Activated CD4-positive, alpha-beta memory T cell treated with anti-CD3 and anti-CD28 coated beads, Interleukin-2, amount 10 ng/mL, durations not matched to agents 7 days and 5 days (primary cell): Measurements from ENCODE around the gene CD209. TPM values are rescaled to one million over a fixed set of nuclear protein-coding genes. Genes with fewer than 3 reads are reported as not detected.

ENCODE experiments used
- CTCF ChIA-PET: fragments of 350-600 bp; sonication (Branson Sonifier 250); formaldehyde crosslinking; loops from one replicate; lab custom pipeline; 2021; ENCODE audit warnings: antibody characterized with exemption, inconsistent platforms; lab: Charles Lee
- POLR2A ChIA-PET: fragments of 350-600 bp; sonication (Branson Sonifier 250); formaldehyde crosslinking; loops from one replicate; lab custom pipeline; 2021; ENCODE audit warnings: antibody characterized with exemption; lab: Charles Lee
- DNase-seq: peaks from one replicate; pipeline ENCODE4 v3.0.0-alpha.2; 2020
- H3K27ac Mint-ChIP-seq: one replicate; pipeline ENCODE4 v1.8.0; 2021; ENCODE audit warnings: mild to moderate bottlenecking, mixed read lengths
- H3K27me3 Mint-ChIP-seq: one replicate; pipeline ENCODE4 v1.8.0; 2021; ENCODE audit warnings: mixed read lengths
- H3K36me3 Mint-ChIP-seq: one replicate; pipeline ENCODE4 v1.8.0; 2021; ENCODE audit warnings: low read depth, mixed read lengths
- H3K4me1 Mint-ChIP-seq: one replicate; pipeline ENCODE4 v1.8.0; 2021; ENCODE audit warnings: mixed read lengths
- H3K4me3 Mint-ChIP-seq: one replicate; pipeline ENCODE4 v1.8.0; 2021; ENCODE audit warnings: mild to moderate bottlenecking, mixed read lengths
- H3K9me3 Mint-ChIP-seq: one replicate; pipeline ENCODE4 v1.8.0; 2021; ENCODE audit warnings: mixed read lengths
- total RNA-seq, 2 experiments: library from RNA; stranded (reverse); gene quantifications; one replicate each; pipeline ENCODE4 v1.2.3, GENCODE V29; 2021

Gene CD209
- total RNA-seq, 2 experiments from 2014 or later, result not detected

DNA sequence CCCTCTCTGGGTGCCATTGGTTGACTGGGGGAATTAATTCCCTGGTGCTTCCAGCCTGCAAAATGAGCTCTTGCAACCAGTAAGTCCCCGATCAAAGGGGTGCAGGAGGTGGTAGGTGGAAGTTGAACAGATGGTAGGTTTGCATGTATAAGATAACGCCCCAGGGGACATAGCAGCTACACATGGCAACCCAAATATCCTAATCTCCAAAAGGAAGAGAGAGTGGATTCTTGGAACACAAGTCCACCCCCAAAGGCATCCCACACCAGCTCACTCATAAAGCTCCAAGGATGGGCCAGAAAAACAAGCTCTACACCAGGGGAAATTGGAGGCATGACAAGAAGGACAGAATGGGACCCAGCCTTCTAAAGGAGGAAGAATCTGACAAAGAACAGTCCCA, 4.8 kb downstream of the CD209 start:
- Mint-ChIP-seq H3K4me3 (no peak overlapping the region), H3K27me3 (peaks cover 9% of the 10 kb centered on the region), H3K9me3 (no peaks in the 10 kb centered on the region), H3K4me1 (no peaks in the 10 kb centered on the region), H3K36me3 (no peaks in the 10 kb centered on the region), H3K27ac (no peak overlapping the region)
- ChIA-PET POLR2A (no interaction called here), CTCF (no interaction called here)
- no peak for DNase-seq

GRCh38 chr19:7740682-7741054, 6.7 kb downstream of the CD209 start:
- CTCF ChIA-PET, result interaction anchor here (0.7 kb wide), 1 partner anchor 59 kb away, joined by 3 read pairs; no protein-coding TSS in a partner anchor

DNA sequence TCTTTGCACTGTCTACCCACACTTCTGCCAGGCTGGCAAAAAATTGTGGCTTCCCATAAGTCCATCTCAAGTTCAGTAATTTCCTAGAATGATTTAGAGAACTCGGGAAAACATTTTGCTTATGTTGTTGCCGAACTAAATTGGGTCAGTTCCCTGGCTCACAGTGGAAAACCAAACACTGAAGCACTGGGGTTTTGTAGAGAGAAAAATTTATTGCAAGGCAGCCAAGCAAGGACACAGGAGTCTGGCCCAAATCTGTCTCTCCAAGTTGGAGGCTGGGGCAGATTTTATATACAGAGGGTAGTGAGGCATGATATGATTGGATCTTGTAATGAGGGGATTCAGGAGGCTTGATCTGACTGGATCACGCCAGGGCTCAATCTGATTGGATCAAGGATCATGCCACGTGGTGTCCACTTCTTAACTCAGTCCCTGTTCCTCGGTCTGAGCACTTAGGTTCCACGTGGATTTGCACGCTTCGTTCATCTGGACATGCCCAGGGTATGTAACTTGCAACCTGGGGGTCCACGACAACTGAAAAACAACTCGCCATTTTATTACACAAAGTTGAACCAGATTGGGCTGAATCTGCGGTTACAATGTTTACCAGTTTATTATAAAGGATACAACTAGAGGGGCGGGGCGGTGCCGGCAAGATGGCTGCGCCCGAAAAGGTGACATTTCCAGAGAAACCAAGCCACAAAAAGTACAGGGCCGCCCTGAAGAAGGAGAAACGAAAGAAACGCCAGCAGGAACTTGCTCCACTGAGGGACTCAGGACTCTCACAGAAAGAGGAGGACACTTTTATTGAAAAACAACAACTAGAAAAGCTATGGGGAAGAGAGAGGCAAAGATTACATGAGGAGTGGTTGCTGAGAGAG, 7.3 kb downstream of the CD209 start:
- no peak for DNase-seq
- POLR2A ChIA-PET, result interaction anchor here (1.4 kb wide), 1 partner anchor 110 kb away, joined by 3 read pairs; the partner anchor contains the start of gene PET100
- CTCF ChIA-PET, result interaction anchor here (0.7 kb wide), 1 partner anchor 60 kb away, joined by 3 read pairs; no protein-coding TSS in a partner anchor
- no peak overlapping the region for H3K27ac Mint-ChIP-seq
- H3K36me3 Mint-ChIP-seq, result no peaks in the 10 kb centered on the region
- H3K9me3 Mint-ChIP-seq, result no peaks in the 10 kb centered on the region
- peaks cover 20% of the 10 kb centered on the region for H3K27me3 Mint-ChIP-seq
- H3K4me1 Mint-ChIP-seq, result no peaks in the 10 kb centered on the region
- no peak overlapping the region for H3K4me3 Mint-ChIP-seq

More at GRCh38 chr19:7740682-7741054, 6.7 kb downstream of the CD209 start:
- POLR2A ChIA-PET, result no interaction called here
- no peak overlapping the region for H3K27ac Mint-ChIP-seq
- H3K4me3 Mint-ChIP-seq, result no peak overlapping the region
- H3K4me1 Mint-ChIP-seq, result no peaks in the 10 kb centered on the region
- DNase-seq, result no peak
- H3K27me3 Mint-ChIP-seq, result peaks cover 16% of the 10 kb centered on the region
- no peaks in the 10 kb centered on the region for H3K9me3 Mint-ChIP-seq
- no peaks in the 10 kb centered on the region for H3K36me3 Mint-ChIP-seq

GRCh38 chr19:7739211-7739755, 8.1 kb downstream of the CD209 start:
- H3K36me3 Mint-ChIP-seq, result no peaks in the 10 kb centered on the region
- peaks cover 25% of the 10 kb centered on the region for H3K27me3 Mint-ChIP-seq

DNA sequence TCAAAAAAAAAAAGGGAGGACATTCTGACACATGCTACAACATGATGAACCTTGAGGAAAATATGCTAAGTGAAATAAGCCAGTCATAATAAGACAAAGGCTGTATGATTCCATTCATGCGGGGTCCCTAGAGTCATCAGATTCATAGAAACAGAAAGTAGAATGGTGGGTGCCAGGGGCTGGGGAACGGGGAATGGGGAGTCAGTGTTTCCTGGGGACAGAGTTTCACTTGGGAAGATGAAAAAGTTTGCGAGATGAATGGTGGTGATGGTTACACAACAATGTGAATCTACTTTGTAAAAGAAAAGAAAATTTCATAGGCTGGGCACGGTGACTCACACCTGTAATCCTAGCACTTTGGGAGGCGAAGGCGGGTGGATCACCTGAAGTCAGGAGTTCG, 9.3 kb downstream of the CD209 start:
- no peak for DNase-seq
- CTCF ChIA-PET, result interaction anchor here (0.6 kb wide), 1 partner anchor 170 kb away, joined by 3 read pairs; no protein-coding TSS in a partner anchor
- no peak overlapping the region for H3K27ac Mint-ChIP-seq

More at GRCh38 chr19:7739211-7739755, 8.1 kb downstream of the CD209 start:
- Mint-ChIP-seq H3K4me3 (no peak overlapping the region), H3K4me1 (no peaks in the 10 kb centered on the region), H3K27ac (no peak overlapping the region), H3K9me3 (no peaks in the 10 kb centered on the region)
- ChIA-PET POLR2A (interaction anchor here (1.4 kb wide), 1 partner anchor 109 kb away, joined by 3 read pairs; the partner anchor contains the start of gene PET100), CTCF (no interaction called here)
- DNase-seq, result no peak

DNA sequence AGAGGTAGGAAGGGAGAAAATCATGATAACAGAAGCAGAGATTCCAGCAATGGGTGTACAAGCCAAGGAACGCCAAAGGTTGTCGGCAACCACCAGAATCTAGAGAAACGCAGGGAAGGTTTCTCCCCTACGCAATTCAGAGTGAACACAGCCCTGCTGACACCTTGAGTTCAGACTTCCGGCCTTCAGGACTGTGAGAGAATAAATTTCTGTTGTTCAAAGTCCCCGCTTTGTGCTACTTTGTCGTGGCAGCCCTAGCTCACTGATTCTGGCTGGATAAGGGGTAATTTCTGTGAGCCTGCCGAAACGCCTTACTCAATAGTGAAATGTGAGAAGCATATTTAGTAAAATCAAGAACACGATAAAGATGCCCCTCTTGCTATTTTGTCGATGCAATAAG, 10.1 kb downstream of the CD209 start:
- Mint-ChIP-seq H3K9me3 (no peaks in the 10 kb centered on the region), H3K4me1 (no peaks in the 10 kb centered on the region), H3K4me3 (no peak overlapping the region), H3K36me3 (no peaks in the 10 kb centered on the region), H3K27ac (no peak overlapping the region), H3K27me3 (peaks cover 30% of the 10 kb centered on the region)
- ChIA-PET POLR2A (no interaction called here), CTCF (interaction anchor here (0.6 kb wide), 1 partner anchor 121 kb away, joined by 3 read pairs; no protein-coding TSS in a partner anchor)
- no peak for DNase-seq

More for the DNA sequence above, 9.3 kb downstream of the CD209 start:
- Mint-ChIP-seq H3K4me1 (no peaks in the 10 kb centered on the region), H3K9me3 (no peaks in the 10 kb centered on the region), H3K36me3 (no peaks in the 10 kb centered on the region), H3K4me3 (no peak overlapping the region), H3K27me3 (peaks cover 26% of the 10 kb centered on the region)
- POLR2A ChIA-PET, result no interaction called here

GRCh38 chr19:7736148-7736547, 11.2 kb downstream of the CD209 start:
- Mint-ChIP-seq H3K36me3 (no peaks in the 10 kb centered on the region), H3K4me3 (no peak overlapping the region), H3K27ac (no peak overlapping the region), H3K4me1 (no peaks in the 10 kb centered on the region), H3K27me3 (peaks cover 33% of the 10 kb centered on the region), H3K9me3 (no peaks in the 10 kb centered on the region)
- DNase-seq, result no peak
- ChIA-PET POLR2A (no interaction called here), CTCF (interaction anchor here (0.6 kb wide), 1 partner anchor 119 kb away, joined by 3 read pairs; no protein-coding TSS in a partner anchor)

DNA sequence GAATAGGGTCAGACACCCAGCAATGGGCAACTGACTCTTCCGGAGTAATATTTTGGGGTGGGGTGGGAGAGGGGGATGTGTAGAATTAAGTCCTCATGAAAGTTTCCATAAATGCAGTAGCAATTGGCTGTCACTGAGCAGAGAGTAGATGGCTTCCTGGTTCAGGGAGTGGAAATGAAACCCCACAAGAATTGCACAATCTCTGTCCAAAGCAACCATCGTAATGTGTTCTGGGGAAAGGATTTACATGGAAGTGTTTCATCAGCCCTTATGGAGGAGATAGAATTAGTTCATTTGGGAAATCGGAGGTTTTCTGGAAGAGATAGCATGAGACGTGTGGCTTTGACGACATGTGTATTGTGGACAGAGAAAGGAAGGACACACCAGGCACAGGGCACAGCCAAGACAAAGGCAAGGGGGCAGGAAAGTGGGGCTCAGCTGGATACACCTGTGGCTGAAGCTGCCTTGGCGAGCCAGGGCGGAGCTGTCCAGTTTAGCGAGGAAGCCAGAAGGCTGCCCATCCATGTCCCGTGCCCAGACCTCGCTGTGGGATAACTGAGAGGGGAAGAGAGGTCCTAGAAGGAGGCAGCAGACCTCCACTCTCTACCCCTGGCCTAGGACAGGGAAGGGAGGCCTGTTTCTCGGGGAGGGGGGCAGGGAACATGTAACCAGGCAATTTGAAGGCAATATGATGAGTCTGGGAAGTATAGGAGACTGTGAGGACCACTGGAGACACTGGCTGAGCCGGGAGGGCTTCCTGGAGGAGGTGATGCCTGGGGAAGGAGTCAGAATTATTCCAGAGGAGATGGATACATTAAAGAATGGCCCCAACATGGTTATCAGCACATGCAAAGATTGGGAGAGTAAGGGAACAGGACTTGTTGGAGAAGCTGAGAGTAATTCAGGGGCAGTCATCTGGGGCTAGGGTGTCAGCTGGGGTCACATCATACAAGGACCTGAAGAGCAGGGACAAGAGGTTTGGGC, 12.8 kb downstream of the CD209 start:
- CTCF ChIA-PET, result no interaction called here
- no peak overlapping the region for H3K4me3 Mint-ChIP-seq
- H3K4me1 Mint-ChIP-seq, result no peaks in the 10 kb centered on the region
- H3K9me3 Mint-ChIP-seq, result no peaks in the 10 kb centered on the region
- POLR2A ChIA-PET, result no interaction called here
- H3K27ac Mint-ChIP-seq, result no peak overlapping the region
- H3K27me3 Mint-ChIP-seq, result peaks cover 42% of the 10 kb centered on the region
- no peaks in the 10 kb centered on the region for H3K36me3 Mint-ChIP-seq
- no peak for DNase-seq

- CTCF ChIA-PET, result no interaction called here
- no peaks in the 10 kb centered on the region for H3K4me1 Mint-ChIP-seq
- DNase-seq, result no peak
- H3K9me3 Mint-ChIP-seq, result no peaks in the 10 kb centered on the region
- POLR2A ChIA-PET, result no interaction called here
- no peaks in the 10 kb centered on the region for H3K36me3 Mint-ChIP-seq
- no peak overlapping the region for H3K27ac Mint-ChIP-seq
- no peak overlapping the region for H3K4me3 Mint-ChIP-seq
- peaks cover 51% of the 10 kb centered on the region for H3K27me3 Mint-ChIP-seq
Measured at GRCh38 chr19:7733376-7733775, 14.0 kb downstream of the CD209 start.

GRCh38 chr19:7732045-7732444, 15.3 kb downstream of the CD209 start, which contains the start of gene CLEC4G:
Gene CLEC4G, minus strand, starts transcription at chr19:7732110. Its CDS starts 8 bp downstream, at chr19:7732102.
- H3K9me3 Mint-ChIP-seq, result no peaks in the 10 kb centered on the region
- no peaks in the 10 kb centered on the region for H3K4me1 Mint-ChIP-seq
- H3K36me3 Mint-ChIP-seq, result no peaks in the 10 kb centered on the region
- H3K4me3 Mint-ChIP-seq, result no peak within 1 kb of the TSS
- H3K27me3 Mint-ChIP-seq, result peaks cover 47% of the 10 kb centered on the region
- no peak within 1 kb of the TSS for H3K27ac Mint-ChIP-seq
- ChIA-PET CTCF (no interaction called here), POLR2A (no interaction called here)
- DNase-seq, result no peak

GRCh38 chr19:7731615-7732014, 15.7 kb downstream of the CD209 start:
- Mint-ChIP-seq H3K36me3 (no peaks in the 10 kb centered on the region), H3K27ac (no peak overlapping the region), H3K4me3 (no peak overlapping the region), H3K9me3 (no peaks in the 10 kb centered on the region), H3K4me1 (no peaks in the 10 kb centered on the region), H3K27me3 (peaks cover 45% of the 10 kb centered on the region)
- DNase-seq, result no peak
- ChIA-PET CTCF (no interaction called here), POLR2A (no interaction called here)

DNA sequence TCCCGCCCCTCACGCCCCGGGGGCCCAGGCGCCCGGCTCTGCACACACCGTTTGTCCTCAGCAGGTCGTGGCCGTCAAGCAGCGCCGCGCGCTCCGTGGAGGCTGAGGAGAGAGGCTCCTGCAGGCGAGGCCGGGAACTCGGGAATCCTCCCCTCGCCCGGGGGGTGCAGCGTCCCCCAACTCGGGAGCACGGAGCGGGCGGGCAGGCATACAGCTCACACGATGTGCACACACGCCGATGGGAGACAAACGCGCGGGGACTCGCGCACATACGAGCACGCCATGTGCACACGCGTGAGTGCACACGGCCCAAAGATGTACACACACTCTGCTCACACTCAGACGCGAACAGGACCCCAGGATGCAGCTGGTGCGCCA, 16.1 kb downstream of the CD209 start:
- no peak overlapping the region for H3K27ac Mint-ChIP-seq
- POLR2A ChIA-PET, result no interaction called here
- no peaks in the 10 kb centered on the region for H3K9me3 Mint-ChIP-seq
- no peak overlapping the region for H3K4me3 Mint-ChIP-seq
- H3K36me3 Mint-ChIP-seq, result no peaks in the 10 kb centered on the region
- DNase-seq, result no peak
- H3K4me1 Mint-ChIP-seq, result no peaks in the 10 kb centered on the region
- peaks cover 47% of the 10 kb centered on the region for H3K27me3 Mint-ChIP-seq
- CTCF ChIA-PET, result no interaction called here
